GM12891 (cell line): ENCODE data around the gene TRPV2.

ENCODE experiments used
- DNase-seq: peaks from one replicate; pipeline ENCODE4 v3.0.0; 2011; ENCODE audit warnings: low spot score; ENCODE audit not compliant: insufficient read length
- FAIRE-seq: peaks from 2 replicates; lab custom pipeline; 2011; peaks lifted over from hg19 to GRCh38; lab: Jason Lieb, UNC
- PAX5 ChIP-seq: IDR thresholded peaks from 2 replicates; pipeline ENCODE4 v1.6.1; 2011; ENCODE audit warnings: low read length, moderate library complexity, mild to moderate bottlenecking; ENCODE audit not compliant: insufficient read depth, severe bottlenecking
- POLR2A ChIP-seq: IDR thresholded peaks from 2 replicates; pipeline ENCODE4 v1.6.1; 2011; ENCODE audit warnings: low read depth, low read length, control low read depth
- POLR2AphosphoS5 ChIP-seq: IDR thresholded peaks from 2 replicates; pipeline ENCODE4 v1.6.1; 2011; ENCODE audit warnings: low read depth, low read length, control low read depth
- POU2F2 ChIP-seq: IDR thresholded peaks from 2 replicates; pipeline ENCODE4 v1.6.1; 2011; ENCODE audit warnings: low read depth, mild to moderate bottlenecking, control low read depth, low read length, moderate library complexity
- SPI1 ChIP-seq: IDR thresholded peaks from 2 replicates; pipeline ENCODE4 v1.6.1; 2011; ENCODE audit warnings: low read depth, low read length, control low read depth
- TAF1 ChIP-seq: IDR thresholded peaks from 2 replicates; pipeline ENCODE4 v1.6.1; 2011; ENCODE audit warnings: low read depth, low read length, control low read depth

Gene TRPV2

GRCh38 chr17:16456742-16457316, 41.5 kb downstream of the TRPV2 start:
- no peak for TF ChIP-seq POU2F2
- DNase-seq (no peak), FAIRE-seq (no peak)

GRCh38 chr17:16459271-16459670, 43.9 kb downstream of the TRPV2 start:
- DNase-seq (no peak), FAIRE-seq (no peak)
- TF ChIP-seq POLR2AphosphoS5 (no peak), POLR2A (no peak), SPI1 (no peak), TAF1 (no peak), POU2F2 (no peak), PAX5 (no peak)

GRCh38 chr17:16459855-16460550, 44.6 kb downstream of the TRPV2 start:
- no peak for FAIRE-seq
- DNase-seq, result no peak
- TF ChIP-seq POU2F2, result no peak
- TF ChIP-seq TAF1, result no peak
- no peak for TF ChIP-seq POLR2A

- FAIRE-seq (no peak), DNase-seq (no peak)
- TF ChIP-seq PAX5 (no peak), TAF1 (no peak)
Observed at GRCh38 chr17:16460796-16461605, 45.6 kb downstream of the TRPV2 start.

DNA sequence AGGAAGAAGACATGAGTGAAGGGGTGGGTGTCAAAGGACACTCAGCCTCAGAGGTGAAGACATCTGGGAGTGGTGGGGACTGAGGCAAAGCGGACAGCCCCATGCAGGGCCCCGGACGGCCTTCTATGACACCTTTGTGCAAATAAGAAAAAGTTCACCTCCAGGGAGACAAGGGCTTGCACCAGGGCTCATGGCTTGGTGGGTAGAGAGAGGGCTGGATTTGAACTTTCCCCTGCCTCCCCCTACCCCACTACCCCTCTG, 46.2 kb downstream of the TRPV2 start:
- DNase-seq, result no peak
- FAIRE-seq, result no peak
- TF ChIP-seq TAF1 (no peak), POU2F2 (no peak), POLR2A (no peak), SPI1 (no peak), POLR2AphosphoS5 (no peak), PAX5 (no peak)

- no peak for DNase-seq
- FAIRE-seq, result no peak
- TF ChIP-seq SPI1 (no peak), POU2F2 (no peak), POLR2AphosphoS5 (no peak), PAX5 (no peak), TAF1 (no peak), POLR2A (no peak)
Observed at GRCh38 chr17:16462070-16462864, 46.9 kb downstream of the TRPV2 start.

DNA sequence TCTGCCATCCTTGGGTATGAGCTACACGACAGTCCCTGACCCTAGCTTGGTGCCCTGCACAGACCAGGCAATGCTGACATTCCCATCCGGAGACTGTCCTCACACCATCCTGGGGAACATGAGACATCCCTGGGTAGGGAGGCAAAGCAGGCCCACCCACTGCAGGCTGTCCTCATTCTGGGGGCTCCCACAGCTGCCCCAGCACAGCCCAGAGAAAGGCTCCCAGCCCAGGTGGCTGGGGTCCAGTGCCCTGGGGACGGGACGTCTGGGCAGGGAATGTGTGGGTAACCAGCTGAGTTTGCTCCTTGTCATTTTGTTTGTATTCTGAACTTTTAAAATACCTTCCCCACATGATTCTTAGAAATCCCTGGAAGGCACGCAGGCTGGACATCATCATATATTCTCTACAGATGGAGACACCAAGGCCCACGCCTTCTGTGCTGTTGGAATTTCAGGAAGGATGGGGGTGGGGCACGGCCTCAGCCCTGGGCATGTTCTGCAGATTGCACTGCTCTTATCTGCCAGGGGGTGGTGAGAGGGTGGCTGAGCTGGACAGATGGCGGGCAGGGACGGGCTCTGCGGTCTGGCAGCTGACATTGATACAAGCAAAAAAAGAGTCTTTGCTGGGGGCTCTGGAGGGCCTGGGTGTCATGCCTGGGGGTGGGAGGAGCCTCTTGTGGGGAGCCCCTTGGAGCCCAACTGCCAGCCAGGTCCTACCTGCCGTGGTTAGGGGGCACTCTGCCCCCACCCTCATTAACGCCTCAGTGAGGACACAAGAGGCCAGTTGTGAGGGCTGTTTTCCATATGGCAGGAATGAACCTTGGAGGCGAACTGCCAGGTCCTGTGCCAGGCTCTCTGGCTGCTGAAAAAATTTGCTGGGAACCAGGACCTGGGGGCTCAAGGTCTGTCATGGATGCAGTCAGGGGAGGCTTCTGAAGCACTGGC, 48.3 kb downstream of the TRPV2 start:
- DNase-seq (no peak), FAIRE-seq (no peak)
- no peak for TF ChIP-seq PAX5
- TF ChIP-seq POLR2AphosphoS5, result no peak
- no peak for TF ChIP-seq POU2F2
- no peak for TF ChIP-seq POLR2A

DNA sequence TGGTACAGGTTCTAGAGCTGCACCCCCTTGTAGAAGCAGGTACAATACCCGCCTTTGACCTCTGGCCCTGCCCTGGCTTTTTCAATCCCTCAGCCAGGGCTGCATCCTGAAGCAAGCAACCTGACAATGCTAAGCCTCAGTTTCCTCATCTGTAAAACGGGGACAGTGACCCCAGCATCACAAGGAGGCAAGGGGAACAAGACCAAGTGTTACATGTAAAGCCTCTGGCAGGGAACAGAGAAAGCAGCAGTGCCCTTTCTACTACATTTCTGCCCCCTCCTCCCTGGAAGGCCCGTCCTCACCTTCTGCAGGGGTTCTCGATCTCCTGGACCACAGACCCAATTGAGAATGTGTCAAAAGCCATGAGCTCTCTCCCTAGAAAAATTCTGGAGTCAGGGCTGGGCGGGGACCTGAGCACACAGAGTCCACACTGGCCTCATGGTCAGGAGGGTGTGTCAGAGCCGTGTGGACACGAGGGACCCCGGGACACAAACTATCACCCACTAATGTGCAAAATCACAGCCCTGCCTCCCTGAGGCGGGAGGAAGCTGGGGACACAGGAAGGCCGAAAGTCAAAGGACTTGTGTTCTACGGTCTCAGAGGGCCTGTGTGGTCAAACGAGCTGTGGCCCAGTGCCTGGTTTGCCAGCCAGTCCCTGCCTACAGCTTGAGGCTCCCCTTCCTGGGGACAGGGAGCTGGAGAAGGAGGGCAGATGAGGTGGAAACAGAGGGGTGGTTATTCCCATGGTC, 49.1 kb downstream of the TRPV2 start:
- DNase-seq (no peak), FAIRE-seq (no peak)
- TF ChIP-seq TAF1, result no peak
- TF ChIP-seq PAX5, result no peak
- no peak for TF ChIP-seq POLR2A
- TF ChIP-seq SPI1, result no peak
- no peak for TF ChIP-seq POLR2AphosphoS5
- no peak for TF ChIP-seq POU2F2

- TF ChIP-seq TAF1 (no peak), POLR2AphosphoS5 (no peak), POU2F2 (no peak), PAX5 (no peak), POLR2A (no peak), SPI1 (no peak)
- FAIRE-seq (no peak), DNase-seq (no peak)
Observed at GRCh38 chr17:16465052-16465312, 49.6 kb downstream of the TRPV2 start.
